8988T (cell line): ENCODE data around the gene TRMT44.
"Not testable (repeated sequence)": the region's sequence is repeated elsewhere in the genome, so short reads cannot be mapped to it uniquely, and the experiment has no call there.

Experiments
- DNase-seq: peaks from one replicate; pipeline ENCODE4 v3.0.0; 2011

The TRMT44 gene

GRCh38 chr4:8440492-8441311 lies at the start of gene TRMT44, which contains the start of gene ACOX3:
Gene TRMT44, plus strand, starts transcription at chr4:8440777. Its CDS starts 46 bp downstream, at chr4:8440823.
Gene ACOX3, minus strand, starts transcription at chr4:8440723. Its CDS starts 24,202 bp downstream, at chr4:8416521.
- peak; percentile 61 for DNase-seq

- no peak for DNase-seq
These were observed 49.5 kb upstream of the TRMT44 start for GRCh38 chr4:8391071-8391470.

DNA sequence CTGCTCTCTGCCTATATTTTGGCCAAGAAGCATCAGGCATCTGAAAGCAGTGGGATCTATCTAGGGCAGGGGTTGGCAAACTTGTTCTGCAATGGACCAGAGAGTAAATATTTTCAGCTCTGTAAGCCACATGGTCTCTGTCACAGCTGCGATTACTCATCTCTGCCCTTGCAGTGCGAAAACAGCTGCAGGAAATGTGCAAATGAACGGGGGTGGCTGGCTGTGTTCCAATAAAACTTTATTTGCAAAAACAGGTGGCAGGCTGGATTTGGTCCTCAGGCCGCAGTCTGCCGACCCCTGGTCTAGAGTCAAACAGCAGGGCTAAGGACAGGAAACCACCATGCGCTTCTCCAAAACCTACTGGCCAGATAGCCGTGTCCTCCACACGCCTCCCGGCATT lies 48.6 kb upstream of the TRMT44 start:
- DNase-seq: no peak

- no peak for DNase-seq
These were observed 47.9 kb upstream of the TRMT44 start for GRCh38 chr4:8392591-8393190.

- peak; percentile 83 for DNase-seq
These were observed 47.0 kb upstream of the TRMT44 start for GRCh38 chr4:8393593-8394038.

DNA sequence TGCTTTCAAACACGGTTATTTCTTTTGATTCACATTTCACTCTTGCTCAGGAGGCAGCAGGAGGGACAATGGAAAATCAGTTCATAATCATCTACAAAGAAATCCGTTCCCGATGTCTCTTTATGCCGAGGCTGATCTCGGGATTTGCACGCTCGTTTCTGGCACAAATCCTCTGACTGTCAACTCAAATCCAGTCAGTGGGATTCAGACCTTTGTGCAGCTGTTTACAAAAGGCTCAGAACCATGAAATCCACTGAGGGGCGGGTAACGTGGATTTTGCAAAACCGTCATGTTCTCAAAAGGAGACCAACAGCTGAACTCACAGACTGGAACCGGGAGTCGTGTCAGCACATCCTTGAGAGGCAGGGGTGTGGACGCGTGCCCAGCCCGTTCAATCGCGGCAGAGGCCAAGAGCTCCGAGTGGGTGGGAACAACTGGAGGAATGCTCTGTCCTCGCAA lies 46.5 kb upstream of the TRMT44 start:
- no peak for DNase-seq

- DNase-seq: no peak
These were observed 45.8 kb upstream of the TRMT44 start for GRCh38 chr4:8394806-8395205.

DNA sequence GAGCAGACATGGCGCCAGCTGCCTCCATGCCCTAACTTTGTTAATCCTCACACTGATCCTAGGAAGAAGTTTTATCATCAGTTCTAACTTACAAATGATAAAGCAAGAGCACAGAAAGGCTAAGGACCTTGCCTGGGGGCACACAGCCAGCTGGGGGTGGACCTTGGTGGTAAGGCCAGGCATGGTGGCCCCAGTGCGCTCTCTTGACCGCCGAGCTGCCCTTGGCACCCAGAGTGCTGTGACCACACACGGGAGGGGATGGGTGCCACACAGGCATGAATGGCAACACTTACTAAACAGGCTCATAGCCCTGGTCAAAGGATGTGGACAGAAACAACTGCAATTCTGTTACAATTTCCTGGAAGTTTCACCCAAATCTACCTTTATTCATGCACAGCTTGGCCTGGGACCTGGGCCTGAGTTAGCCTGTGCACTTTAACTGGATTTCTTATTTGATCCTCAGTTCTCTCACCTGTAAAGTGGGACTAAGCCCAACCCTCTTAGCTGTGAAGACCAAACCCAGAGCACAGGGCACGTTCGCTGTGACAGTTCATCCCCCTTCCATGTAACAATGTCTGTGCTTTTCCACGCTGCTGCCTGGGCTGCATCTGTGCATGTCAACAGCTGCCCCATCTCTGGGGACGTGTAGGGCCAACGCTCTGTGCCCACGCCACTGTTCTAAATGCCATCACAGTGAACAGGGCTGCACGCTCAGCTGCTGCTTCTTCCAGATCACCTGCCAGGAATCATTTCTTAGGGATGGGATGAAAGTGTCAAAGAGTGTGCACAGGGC lies 44.9 kb upstream of the TRMT44 start:
- DNase-seq: no peak

GRCh38 chr4:8396762-8397406 lies 43.7 kb upstream of the TRMT44 start:
- no peak for DNase-seq

DNA sequence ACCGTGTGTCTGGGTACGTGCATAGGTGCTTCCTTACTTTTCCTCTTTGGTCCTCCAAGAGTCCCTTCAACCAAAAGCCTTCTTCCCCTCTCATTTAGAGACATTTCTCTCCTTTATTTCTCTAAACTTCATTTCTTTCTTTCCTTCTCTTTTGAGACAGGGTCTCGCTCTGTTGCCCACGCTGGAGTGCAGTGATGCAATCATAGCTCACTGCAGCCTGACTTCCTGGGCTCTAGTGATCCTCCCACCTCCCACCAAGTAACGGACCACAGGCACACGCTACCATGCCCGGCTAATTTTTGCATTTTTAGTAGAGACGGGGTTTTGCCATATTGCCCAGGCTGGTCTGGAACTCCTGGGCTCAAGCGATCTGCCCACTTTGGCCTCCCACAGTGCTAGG lies 42.2 kb upstream of the TRMT44 start:
- DNase-seq: no peak

- no peak for DNase-seq
These were observed 41.3 kb upstream of the TRMT44 start for GRCh38 chr4:8399298-8399697.

DNA sequence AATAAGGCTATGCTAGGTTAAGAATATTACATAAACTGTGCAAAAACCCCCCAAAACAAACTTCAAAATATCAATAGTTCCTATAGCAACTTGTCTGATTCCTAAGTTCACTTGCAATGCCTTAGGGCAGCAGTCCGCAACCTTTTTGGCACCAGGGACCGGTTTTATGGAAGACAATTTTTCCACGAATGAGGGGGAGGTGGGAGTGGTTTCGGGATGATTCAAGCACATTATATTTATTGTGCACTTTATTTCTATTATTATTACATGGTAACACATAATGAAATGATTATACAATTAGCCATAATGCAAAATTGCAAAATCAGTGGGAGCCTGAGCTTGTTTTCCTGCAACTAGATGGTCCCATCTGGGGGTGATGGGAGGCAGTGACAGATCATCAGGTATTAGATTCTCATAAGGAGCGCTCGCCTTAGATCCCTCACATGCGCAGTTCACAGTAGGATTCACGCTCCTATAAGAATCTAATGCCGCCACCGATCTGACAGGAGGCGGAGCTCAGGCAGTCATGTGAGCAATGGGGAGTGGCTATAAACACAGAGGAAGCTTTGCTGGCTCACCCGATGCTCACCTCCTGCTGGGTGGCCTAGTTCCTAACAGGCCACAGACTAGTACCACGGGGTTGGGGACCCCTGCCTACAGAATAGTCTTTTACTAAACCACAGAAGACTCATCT lies 39.8 kb upstream of the TRMT44 start:
- no peak for DNase-seq

DNA sequence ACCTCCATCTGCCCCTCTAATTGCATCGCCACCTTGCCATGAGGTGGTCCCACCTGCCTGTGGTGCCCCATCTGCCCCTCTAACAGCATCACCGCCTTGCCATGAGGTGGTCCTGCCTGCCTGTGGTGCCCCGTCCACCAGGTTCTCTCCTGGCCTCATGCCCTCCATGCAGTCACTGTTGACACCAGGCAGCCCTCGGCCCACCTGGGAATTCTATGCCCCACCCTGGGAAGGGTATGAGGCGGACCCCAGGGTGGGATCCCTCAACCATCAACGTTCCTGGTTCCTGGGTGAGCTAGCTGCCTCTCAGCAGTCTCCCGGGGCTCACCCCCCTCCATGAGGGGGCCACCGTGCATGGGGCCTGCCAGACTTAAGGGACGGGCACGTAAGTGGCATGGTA lies 38.9 kb upstream of the TRMT44 start:
- no peak for DNase-seq

DNA sequence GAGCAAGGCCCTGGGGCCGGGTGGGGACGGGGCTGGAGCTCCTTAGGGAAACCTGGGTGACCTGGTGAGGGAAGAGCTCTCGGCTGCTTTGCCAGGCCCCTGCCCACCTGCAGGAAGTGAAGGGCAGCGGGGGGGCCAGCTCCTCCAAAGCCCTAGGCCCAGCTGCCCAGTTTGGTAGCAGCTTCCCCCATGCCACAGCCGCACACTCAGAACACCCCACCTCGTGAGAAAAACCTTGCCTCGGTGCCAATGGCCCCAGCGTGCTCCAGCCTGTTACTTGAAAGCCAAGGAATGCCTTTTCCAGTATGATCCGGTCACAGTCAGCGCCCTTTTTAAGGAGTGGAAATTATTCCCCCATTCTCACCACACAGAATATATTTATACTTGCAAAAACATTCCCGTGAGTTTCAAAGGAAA lies 38.4 kb upstream of the TRMT44 start:
- DNase-seq: no peak

- DNase-seq: no peak
These were observed 37.9 kb upstream of the TRMT44 start for GRCh38 chr4:8402640-8403039.

DNA sequence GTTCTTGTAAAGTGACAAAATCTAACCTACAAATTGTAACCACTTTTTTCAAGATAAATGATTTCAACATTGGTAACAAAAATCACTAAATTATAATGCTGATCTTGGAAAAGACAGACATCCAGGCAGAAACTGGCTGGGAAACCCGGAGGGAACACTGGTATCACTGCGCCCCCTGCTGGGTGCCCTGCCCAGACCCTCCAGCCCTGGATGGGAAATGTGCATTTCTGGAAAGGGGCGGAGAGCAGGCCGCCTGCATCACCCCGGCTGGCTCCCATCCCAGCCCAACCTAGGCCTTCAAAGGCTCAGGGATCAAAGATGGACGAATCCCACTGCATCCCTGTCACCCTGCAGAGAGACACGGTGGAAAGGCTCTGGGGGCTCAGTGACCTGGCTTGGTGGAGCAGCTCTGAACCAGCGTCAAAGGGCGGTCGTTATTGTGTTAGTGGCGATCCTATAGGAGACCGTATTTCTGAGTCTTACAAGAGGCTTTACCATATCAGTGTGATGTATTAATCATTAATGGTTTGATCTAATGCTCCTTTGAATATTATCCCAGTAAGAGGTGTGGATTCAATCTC lies 37.3 kb upstream of the TRMT44 start:
- DNase-seq: peak; percentile 92

DNA sequence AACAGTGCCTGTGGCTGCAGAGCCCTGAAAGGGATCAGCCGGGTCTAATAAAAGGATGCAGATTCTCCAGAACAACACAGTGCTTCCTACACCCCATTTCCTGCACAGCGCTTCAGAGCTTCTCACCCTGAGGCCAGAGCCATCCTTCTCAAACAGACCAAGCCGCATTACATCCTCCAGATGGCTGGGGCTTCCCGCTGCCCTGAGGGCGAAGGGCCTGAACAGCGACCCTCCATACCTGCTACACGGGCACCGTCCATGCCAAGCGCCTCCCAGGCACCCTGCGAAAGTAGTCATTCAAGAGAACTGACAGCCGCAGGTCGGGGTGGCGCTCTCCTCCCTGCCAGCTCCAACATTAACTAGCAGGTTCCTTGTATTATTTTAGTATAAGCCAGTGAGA lies 36.6 kb upstream of the TRMT44 start:
- no peak for DNase-seq

DNA sequence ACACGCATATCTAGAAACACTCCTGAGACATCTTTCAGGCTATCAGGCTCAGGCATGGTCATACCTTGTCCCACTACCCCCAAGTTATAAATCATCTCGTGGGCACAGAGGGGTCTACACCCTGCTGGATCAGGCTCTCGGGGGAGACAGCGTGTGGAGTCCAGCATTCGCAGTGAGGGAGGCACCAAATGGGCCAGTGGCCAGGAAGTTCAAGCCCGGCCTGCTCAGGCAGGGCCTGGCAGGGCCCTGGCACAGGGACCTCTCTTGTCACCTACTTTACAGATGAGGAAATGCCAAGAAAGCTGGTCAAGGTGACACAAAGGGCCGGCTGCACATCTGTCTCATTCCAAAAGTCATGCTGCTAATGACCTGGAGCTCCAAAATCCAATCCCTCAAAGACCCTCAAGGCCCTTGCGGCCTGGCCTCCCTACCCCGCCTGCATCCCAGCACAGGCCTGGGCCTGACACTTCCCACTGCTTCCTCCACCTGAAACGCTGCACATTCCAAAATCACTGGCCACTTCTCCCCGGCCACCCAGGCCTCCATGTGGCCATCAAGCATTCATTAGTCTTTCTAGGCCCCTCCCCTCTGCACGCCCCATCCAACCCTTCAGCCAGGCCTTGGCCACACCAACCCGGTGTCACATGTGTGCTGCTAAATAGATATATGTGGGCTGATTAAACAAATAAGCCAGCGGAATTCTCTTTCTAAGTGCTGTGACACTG lies 35.6 kb upstream of the TRMT44 start:
- no peak for DNase-seq

- no peak for DNase-seq
These were observed 35.1 kb upstream of the TRMT44 start for GRCh38 chr4:8405516-8405875.

GRCh38 chr4:8406887-8407286 lies 33.7 kb upstream of the TRMT44 start:
- DNase-seq: not testable (repeated sequence)

- no peak for DNase-seq
These were observed 33.3 kb upstream of the TRMT44 start for GRCh38 chr4:8407316-8407715.
